ENCODE data around the gene MGMT. TPM values are rescaled to one million over a fixed set of nuclear protein-coding genes. Genes with fewer than 3 reads are reported as not detected.

Gene MGMT
- total RNA-seq, 1 donor from 2014 or later, result 19.4 TPM

DNA sequence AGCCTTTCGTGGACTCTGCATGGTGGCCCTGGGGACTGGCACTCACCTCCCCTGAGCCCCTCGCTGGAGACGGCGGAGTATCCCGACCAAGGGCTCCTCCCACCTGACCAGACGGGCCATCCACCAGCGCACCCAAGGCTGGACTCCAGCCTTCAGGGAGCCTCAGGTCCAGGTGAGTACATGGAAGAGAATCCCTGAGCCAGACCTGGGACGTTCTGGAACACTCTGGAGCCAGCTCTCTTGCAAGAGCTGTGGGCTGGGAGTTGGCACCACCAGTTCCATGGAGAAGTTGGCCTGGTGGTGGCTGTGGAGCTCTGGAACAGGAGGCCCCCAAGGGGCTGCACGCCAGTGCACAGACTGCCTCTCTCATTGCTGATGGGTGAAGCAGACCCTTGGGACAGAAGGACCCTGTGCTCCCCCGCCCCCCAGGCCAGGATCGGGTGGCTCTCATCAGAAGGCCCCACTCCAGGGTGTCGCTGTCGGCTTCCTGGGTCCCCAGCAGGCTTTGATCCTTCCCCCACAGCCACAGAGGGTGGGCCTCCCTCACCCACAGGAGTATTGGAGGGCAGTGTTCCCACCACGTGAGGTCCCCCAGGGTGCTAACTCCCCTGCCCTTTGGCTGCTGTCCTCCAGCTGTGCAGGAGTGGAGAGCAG, 307.2 kb downstream of the MGMT start:
- no peak for ATAC-seq
- H3K36me3 ChIP-seq, result no peaks in the 10 kb centered on the region

DNA sequence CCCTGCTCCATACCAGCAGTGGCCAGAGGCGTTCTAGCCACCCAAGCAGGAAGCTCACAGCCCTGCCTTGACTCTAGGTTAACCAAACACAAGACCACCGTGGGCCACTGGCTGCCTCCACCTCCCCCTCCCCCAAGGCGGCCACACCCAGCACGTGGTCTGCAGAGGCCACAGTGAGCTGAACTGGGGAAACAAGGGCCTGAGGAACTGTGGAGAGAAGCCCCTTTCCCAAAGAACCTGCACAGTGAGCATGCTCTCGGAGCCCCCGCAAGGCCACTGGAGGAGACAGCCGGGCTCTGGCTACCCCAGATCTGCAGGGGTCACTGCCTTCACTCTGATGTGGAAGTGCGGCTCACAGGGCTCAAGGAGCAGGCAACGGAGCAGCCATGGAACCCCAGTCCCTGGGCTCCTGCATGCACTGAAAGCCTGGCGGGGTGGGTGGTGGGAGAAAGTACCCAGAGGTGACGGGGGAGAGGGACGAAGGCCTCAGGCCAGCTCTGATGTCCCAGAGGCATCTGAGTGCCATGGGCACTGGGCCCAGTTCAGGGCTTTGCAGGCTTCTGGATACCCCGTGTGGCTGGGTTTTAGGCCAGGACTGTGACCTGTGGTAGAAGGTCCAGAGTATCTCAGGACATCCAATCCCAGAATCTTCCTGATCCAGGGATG, 307.8 kb downstream of the MGMT start:
- intact Hi-C loops (cut with DNase I), result no loop called here
- no peak overlapping the region for H3K27ac ChIP-seq
- peak; percentile 53 for DNase-seq
- no peaks in the 10 kb centered on the region for H3K9me3 ChIP-seq
- TF ChIP-seq, protein P1, sequence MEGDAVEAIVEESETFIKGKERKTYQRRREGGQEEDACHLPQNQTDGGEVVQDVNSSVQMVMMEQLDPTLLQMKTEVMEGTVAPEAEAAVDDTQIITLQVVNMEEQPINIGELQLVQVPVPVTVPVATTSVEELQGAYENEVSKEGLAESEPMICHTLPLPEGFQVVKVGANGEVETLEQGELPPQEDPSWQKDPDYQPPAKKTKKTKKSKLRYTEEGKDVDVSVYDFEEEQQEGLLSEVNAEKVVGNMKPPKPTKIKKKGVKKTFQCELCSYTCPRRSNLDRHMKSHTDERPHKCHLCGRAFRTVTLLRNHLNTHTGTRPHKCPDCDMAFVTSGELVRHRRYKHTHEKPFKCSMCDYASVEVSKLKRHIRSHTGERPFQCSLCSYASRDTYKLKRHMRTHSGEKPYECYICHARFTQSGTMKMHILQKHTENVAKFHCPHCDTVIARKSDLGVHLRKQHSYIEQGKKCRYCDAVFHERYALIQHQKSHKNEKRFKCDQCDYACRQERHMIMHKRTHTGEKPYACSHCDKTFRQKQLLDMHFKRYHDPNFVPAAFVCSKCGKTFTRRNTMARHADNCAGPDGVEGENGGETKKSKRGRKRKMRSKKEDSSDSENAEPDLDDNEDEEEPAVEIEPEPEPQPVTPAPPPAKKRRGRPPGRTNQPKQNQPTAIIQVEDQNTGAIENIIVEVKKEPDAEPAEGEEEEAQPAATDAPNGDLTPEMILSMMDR (IDR thresholded peaks at IDR 0.05), result no peak
- no peaks in the 10 kb centered on the region for H3K36me3 ChIP-seq
- no peak for ATAC-seq
- H3K27me3 ChIP-seq, result no peaks in the 10 kb centered on the region
- no peaks in the 10 kb centered on the region for H3K4me1 ChIP-seq
- no peak overlapping the region for H3K4me3 ChIP-seq

More for the DNA sequence above, 307.2 kb downstream of the MGMT start:
- Histone ChIP-seq H3K27ac (no peak overlapping the region), H3K4me3 (no peak overlapping the region), H3K27me3 (no peaks in the 10 kb centered on the region), H3K9me3 (no peaks in the 10 kb centered on the region), H3K4me1 (no peaks in the 10 kb centered on the region)
- intact Hi-C loops (cut with DNase I), result no loop called here
- TF ChIP-seq, protein P1 (IDR thresholded peaks at IDR 0.05), result no peak
- peak; percentile 57 for DNase-seq

DNA sequence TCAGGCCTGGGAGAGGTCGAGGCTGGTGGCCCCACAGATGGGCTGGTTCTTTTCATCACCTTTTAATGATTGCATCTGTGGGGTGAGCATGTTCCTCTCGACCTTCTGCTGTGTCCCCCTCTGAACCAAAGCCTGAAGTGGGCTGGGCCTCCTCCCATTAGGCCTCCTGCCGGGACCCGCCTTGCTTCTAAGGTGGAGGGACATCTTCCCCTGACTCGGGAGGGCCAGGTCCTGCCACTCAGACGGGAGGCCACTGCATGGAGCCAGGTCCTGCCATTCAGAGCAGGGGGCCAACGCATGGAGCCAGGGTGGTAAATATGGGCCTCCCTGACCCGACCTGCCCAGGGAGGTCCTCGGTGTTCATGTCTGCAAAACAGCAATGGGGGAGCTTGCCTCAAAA, 308.6 kb downstream of the MGMT start:
- no peaks in the 10 kb centered on the region for H3K27me3 ChIP-seq
- H3K4me1 ChIP-seq, result no peaks in the 10 kb centered on the region
- no peak overlapping the region for H3K4me3 ChIP-seq
- no peaks in the 10 kb centered on the region for H3K9me3 ChIP-seq
- ATAC-seq (no peak), DNase-seq (peak; percentile 46)
- TF ChIP-seq, protein P1 (IDR thresholded peaks at IDR 0.05), result no peak
- H3K27ac ChIP-seq, result no peak overlapping the region
- intact Hi-C loops (cut with DNase I), result no loop called here
- no peaks in the 10 kb centered on the region for H3K36me3 ChIP-seq

DNA sequence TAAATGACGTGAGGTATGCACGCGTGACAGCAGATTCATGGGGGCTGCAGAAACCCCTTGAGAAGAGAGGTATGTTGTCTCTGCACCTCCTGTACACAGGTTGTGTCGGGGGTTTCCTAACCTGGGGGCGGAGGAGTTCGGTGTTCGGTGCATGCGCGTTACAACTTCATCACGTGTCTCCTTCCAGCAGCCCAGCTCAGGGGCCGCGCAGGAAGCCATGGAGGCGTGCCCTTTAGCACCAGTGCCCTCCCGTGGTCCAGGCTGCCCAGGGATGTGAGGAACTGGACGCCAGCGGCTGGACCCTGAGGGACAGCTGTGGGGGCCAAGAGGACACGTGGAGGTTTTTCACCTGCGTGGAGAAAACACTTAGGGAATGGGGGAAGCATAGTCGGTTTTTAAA, 310.6 kb downstream of the MGMT start:
- TF ChIP-seq, protein P1 (IDR thresholded peaks at IDR 0.05), result no peak
- H3K27ac ChIP-seq, result no peak overlapping the region
- DNase-seq (peak; percentile 31), ATAC-seq (no peak)
- intact Hi-C loops (cut with DNase I), result no loop called here
- H3K4me3 ChIP-seq, result no peak overlapping the region
- no peaks in the 10 kb centered on the region for H3K27me3 ChIP-seq
- no peaks in the 10 kb centered on the region for H3K9me3 ChIP-seq
- no peaks in the 10 kb centered on the region for H3K4me1 ChIP-seq
- H3K36me3 ChIP-seq, result no peaks in the 10 kb centered on the region

DNA sequence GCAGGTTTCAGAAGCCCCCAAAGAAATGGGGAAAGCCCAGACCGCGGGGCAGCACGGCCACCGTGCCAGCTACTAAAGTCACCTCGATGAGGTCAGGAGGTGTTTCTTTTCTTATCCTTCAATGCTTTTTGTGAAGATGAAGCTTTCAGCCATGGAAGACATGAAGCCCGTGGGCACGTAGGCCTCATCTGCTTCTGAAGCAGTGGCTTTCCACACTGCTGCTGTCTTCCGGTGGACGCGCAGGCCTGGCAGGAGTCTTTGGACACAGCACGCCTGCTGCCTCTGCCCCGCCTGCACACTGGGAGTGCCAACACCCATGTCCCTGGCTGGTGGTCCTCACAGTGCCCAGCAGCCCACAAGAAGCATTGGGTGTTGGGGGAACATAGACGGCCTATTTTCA, 311.5 kb downstream of the MGMT start:
- TF ChIP-seq, protein P1 (IDR thresholded peaks at IDR 0.05), result no peak
- Histone ChIP-seq H3K36me3 (no peaks in the 10 kb centered on the region), H3K27ac (no peak overlapping the region), H3K27me3 (no peaks in the 10 kb centered on the region), H3K4me1 (no peaks in the 10 kb centered on the region), H3K9me3 (no peaks in the 10 kb centered on the region), H3K4me3 (no peak overlapping the region)
- intact Hi-C loops (cut with DNase I), result no loop called here
- DNase-seq, result peak; percentile 34
- ATAC-seq, result no peak
